ENCODE data around the gene ERC2.

ERC2 gene

DNA sequence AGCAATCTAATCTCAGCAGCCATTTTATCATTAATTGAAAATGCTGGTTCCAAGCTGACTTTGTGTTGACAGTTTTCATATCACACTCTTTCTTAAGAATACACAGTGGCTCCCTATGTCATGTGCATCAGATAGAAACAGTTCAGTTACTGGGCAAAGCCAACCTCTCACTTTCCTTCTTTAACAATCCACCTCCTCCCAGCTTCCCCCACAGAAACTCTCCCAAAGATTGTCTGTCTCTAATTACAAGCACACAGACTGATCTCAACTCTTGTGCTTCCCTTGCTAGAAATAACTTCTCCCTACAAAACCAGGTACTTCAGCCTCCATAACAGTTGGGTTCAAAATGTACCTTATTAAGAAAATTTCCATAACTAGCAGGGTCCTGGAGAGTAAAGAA, 752.2 kb downstream of the ERC2 start:
- DNase-seq (ENCODE audit: low read depth): no peak

DNA sequence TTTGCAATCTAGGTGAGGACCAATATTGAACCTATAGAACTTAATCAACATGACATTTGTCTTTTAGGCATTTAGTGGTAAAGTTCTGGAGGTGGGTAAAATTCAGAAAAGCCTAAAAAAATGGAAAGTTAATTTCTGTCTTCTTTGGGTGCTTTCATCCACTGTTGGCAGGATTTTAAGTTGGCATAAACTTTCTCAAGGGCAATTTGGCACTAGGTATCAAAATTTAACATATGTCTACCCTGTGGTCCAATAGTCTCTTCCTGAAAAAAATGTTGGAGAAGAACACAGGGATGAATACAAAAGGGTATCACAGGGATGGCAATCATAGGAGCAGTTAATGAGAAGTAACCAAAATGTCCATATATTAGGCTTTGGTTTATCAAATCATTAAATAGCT, 754.2 kb downstream of the ERC2 start:
- no peak for DNase-seq (ENCODE audit: low read depth)

DNA sequence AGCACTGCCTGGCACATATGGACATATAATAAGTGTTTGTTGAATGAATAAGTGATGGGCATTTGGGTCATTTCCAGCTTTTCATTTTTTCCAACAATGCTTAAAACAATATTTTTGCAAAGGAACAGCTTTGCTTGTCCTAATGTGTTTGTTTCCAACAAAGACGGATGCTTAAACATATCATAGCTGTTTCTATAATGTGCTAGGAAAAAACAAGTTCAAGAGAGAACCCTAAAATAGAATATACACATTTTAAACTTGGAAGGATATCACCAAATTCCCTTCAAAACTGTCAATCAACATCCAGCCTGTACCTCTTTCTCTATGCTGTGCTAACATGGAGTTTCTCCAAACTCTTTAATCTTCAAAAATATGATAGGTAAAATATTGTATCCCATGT, 756.6 kb downstream of the ERC2 start:
- DNase-seq (ENCODE audit: low read depth): no peak

DNA sequence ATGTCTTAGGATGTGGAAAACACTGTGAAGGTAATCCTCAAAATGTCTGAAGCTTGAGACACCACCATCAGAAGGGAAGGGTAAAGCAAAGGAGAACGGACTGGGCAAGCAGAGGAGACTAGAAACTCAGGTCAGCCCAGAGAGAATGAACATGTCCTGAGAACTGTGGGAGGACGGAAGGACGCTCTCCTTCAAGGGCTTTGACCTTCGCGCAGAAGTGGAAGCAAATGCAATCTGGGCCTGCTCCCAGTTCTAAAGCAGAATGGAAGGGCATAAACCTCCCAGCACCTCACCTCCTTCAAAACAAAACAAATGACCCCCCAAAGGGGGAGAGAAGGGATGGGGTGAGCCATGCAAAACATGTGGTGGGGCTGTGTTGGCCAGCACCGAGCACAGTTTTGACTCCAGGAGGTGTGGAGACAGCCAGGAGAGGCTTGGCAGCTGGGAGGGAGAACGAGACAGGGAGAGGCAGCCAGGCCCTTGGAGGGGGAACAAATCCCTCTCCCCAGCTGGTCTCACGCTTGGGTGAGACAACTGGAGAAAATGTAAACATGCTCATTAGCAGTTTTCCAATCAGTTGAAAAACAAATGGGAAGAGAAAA, 758.8 kb downstream of the ERC2 start:
- DNase-seq (ENCODE audit: low read depth): no peak

DNA sequence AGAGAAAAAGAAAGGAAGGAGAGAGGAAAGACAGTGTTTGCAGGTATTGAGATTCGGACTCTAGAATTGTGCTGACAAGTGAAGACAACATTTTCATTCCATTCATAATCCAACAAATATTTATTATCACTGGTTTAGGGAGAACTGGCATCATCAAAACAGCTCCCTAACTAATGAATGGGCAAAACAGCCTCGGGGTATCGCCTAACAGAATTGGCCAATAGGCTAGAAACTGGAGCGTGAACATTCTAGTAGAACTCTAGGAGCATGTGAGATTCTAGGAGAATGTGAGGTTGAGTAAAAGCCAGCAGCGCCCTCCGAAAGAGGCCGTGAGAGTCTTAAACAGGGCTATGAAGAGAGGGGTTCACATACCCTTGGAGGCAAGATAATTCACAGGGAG, 759.3 kb downstream of the ERC2 start:
- DNase-seq (ENCODE audit: low read depth): no peak

DNA sequence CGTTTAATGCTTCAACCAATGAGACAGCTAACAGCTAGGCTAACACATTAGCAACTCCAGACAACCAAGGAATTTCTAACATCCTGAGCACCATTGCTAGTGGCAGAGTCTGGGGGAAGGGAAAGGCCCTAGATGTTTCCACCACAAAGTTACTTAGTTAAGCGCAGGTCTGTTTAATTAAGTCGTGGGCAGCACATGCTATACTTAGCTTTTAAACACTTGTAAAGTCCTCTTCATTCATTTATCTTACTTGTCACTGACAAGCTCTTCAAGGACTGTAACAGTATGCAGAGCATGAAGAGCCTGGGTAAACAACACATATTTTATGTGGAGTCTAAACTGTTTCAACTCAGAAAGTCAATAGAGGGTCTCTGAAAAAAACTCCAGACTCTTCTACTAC, 760.0 kb downstream of the ERC2 start:
- no peak for DNase-seq (ENCODE audit: low read depth)

DNA sequence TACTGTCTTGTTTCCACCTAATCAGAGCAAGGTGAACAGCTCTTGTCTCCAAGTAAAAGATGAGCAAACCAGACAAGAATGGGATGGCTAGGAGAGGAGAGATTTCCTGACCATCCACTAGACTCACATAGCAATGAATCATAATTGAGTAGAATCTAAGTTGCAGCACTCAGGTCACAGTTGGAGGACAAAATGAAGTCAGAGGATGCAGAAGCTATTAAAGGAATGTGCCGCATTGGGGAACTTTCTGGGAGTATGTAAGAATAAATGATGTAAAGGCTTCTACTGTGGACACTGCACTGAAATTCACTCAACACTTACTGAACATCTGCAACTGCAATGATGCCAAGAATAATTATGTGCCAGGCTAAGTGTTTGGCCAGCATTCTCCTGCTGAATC, 763.7 kb downstream of the ERC2 start:
- DNase-seq (ENCODE audit: low read depth): peak; percentile 35

DNA sequence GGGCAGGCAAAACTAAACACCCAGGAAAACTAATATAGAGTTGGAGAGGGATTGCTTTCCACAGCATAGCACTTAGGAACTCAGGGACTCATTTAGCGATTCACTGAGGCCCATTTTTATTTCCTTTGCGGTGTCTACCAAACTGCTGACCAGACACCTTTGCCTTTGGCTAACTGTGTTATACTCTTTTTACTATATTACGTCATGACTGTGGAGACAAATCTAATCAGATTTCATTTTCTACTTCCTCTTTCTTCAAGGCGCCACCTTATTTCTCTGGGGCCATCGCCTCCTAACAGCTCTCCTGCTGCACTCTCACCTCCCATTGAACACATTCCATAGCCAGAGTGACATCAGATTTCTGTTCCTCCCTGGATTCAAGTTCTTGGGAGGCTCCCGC, 765.4 kb downstream of the ERC2 start:
- no peak for DNase-seq (ENCODE audit: low read depth)

DNA sequence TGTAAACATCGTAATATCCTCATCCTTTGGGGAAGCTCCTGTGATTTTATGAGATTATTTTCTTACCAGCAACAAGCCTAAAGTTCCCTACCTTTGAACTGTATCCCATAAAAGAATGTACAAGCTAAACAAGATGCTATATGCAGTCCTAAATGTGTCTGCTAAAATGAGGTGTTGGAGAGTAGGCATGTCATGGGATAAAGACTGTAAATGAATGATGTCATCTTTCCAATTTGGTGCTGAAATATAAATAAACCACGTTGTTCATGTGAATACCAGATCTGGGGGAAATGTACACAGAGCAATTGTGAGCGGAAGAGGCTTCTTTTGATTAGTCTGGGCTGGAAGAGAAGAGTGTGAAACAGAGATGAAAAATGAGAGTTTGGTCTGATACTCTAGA, 766.3 kb downstream of the ERC2 start:
- DNase-seq (ENCODE audit: low read depth): no peak

DNA sequence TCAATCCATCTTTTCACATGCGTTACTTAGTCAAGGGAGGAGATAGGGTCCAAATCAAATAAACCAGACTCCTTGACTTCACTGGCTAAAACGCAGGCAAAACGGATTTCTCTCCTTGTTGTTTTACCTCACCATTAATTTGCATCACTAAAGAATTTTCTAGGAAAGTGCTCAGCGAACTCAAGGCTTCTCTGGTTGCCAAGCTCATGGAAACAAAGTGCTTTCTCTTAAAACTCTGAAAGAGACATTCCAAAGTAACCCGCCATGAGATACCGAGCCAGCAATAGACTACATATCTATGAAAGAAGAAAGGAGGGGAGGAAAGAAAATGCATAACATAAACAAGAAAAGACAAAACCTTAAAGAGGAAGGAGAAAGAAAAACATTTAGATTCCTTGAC, 769.4 kb downstream of the ERC2 start:
- DNase-seq (ENCODE audit: low read depth): peak; percentile 50

DNA sequence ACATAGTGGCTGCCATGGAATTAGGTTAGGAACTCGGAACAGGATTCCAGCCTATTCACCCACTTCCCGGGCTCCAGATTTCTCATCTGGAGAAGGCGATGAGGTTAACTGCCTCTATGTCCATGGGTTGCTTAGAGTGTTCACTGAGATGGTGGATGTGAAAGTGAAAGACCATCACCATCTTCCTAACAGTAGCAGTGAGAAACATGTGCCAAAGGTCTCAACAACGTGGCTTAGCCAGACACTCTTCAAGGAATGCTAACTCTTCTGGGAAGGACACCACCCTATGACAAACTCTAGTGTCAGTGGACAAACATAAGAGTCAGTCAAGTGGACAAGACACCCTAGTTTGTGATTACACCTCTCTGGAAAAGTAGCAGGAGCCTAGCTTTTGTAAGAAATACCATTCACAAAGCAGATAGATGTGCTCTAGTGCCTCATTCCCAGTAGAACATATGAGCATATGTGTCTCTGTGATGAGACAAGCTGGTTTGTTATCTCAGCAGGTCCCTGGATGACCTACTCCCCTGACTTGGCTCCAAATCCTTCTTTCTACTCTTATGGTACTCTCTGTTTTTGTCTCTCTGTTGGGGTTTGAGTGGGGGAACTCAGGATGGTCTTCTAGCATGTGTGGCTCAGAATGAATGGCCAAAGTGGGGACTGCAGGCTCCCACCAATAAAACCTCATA, 770.9 kb downstream of the ERC2 start:
- no peak for DNase-seq (ENCODE audit: low read depth)

DNA sequence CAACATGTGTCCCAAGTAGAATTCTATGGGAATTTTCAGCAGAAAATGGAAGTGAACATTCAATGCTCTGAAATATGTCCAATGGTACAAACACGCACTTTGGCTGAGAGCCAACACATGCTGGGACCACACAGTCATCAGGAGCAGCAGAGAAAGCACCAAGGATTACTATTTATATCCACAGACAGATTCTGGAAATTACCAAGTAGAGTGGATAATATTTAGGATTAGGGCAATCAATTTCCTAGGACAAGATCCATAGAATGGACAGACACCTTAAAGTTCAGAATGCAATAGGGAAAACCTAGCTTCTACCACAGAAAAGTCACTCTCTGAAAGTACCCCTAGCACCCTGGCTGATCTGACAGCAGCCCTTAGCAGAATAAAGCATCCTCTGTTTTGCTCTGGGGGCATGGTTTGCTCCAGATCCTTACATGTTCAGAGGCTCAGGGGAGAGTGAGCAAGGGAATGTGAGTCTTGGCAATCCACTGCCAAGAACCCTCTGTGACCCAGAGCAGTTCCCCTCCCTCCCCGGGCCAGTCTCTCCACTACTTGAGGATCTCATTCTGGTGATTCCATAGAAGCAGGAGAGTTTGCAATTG, 775.2 kb downstream of the ERC2 start:
- no peak for DNase-seq (ENCODE audit: low read depth)

DNA sequence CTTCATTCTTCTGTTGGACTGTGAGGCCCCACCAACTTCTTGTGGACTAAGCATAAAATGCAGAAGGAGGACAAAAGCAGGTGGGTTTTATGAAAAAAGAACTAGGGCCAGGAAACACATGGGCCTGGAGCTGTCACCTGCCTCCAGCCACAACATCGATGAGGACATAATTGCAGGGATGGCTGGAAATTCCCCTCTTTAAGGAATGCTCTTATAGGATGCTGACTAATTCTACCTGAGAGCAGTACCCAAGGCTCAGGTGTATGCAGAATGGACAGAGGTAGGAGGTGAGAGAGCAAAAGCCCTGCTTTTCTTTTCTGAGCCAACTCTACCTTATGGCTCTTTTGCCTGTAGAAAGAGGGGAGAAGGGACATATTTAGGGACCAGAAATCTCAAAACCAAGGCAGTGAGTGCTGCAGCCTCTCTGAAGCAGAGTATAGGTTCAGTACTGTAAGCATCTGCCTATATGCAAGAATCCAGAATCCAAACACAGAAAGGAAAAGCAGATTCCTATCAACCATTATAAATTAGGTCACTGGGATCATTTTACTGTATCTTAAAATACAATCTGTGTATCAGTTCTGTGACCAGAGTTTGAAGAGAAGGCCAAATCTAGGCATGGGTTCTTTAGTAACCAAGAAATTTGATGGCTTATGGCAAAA, 775.8 kb downstream of the ERC2 start:
- no peak for DNase-seq (ENCODE audit: low read depth)

DNA sequence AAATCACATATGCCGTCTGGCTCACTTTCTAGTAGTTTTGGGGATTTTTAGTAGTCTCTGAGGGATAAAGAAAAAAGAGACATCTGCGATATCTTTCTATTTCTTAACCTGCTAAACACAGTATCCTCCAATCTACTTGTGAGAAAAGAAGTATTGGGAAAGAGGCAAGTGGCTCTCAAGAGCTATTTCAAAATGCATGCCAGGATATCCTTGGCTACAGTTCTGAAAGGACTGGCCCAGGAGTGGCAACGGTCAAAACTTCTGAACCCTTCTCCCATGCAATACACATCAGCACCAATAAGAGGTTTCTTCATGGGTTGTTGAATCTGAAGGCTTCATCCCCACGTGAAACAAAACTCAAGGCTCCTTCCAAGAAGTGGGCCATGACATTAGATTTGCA, 777.1 kb downstream of the ERC2 start:
- DNase-seq (ENCODE audit: low read depth): peak; percentile 57

DNA sequence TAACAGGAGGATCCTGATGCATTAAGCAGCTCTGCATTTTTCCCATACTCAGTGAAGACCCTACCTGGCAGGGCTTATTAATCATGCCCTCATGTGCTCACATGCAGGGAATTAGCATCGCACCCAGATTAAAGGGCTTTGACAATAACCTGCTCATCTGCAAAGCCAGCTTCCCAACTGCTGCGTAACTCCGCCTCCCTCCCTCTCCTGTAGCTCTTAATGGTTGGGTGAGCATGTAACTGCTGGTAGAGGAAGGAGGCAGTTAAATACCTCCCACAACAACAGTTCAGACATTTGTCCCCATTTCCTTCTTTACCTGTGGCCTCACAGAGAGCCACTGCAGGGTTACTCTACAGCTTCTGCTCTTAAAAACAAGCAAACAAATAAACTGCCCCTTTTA, 777.5 kb downstream of the ERC2 start:
- no peak for DNase-seq (ENCODE audit: low read depth)

DNA sequence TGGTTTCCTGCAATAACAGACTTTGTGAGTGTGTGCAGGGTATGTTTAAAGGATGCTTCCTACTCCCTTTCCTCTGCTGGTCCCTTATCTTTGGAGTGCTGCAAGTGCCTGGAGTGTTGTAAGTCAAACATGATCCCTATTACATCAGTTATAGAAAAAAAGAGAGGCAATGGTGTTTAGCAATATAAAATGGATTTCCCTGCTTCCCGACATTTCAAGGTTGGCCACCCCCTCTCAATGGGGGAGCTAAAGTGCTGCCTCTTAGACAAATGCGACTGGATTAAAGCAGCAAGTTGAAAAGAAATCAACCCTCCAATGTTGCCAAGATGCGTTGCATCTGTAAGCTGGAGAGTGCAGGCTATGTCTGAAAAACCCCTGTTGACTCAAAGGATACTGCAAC, 778.1 kb downstream of the ERC2 start:
- peak; percentile 92 for DNase-seq (ENCODE audit: low read depth)

DNA sequence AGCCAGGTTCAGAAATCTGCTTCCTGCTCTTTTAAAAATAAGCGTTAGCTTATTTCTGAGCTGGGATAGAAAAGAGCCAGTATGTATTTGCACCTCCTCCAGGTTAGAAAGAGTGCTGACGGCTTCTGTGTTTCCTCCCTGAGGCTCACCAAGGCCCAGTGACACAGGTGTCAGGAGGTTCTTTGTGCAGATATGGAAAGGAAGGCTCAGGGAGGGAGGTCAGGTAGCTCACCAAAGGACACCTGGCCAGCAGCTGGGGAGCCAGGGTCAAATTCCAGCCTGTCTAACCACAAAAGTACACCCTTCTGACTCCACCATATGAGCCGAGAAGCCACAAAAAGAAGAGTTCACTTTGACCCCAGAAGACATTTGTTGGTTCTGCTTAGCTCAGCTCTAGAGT, 780.1 kb downstream of the ERC2 start:
- DNase-seq (ENCODE audit: low read depth): no peak

DNA sequence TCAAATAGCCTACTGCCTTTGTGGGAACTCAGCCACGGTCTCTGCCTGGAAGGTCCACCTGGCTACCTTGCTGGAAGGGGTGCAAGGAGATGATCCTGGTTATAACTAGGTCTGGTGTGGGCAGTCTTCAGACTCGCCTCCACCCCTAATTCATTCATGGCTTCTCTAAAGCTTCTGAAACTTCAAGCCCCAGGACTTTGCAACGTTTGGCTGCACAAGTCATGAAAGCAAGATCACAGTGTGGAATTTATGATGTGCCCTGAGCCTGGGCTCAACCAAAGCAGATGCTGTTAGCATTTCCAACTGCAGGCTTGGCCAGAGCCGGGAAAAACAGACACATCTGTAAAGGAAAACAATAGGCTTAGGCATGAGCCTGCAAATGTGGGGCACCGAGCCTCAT, 780.7 kb downstream of the ERC2 start:
- no peak for DNase-seq (ENCODE audit: low read depth)

DNA sequence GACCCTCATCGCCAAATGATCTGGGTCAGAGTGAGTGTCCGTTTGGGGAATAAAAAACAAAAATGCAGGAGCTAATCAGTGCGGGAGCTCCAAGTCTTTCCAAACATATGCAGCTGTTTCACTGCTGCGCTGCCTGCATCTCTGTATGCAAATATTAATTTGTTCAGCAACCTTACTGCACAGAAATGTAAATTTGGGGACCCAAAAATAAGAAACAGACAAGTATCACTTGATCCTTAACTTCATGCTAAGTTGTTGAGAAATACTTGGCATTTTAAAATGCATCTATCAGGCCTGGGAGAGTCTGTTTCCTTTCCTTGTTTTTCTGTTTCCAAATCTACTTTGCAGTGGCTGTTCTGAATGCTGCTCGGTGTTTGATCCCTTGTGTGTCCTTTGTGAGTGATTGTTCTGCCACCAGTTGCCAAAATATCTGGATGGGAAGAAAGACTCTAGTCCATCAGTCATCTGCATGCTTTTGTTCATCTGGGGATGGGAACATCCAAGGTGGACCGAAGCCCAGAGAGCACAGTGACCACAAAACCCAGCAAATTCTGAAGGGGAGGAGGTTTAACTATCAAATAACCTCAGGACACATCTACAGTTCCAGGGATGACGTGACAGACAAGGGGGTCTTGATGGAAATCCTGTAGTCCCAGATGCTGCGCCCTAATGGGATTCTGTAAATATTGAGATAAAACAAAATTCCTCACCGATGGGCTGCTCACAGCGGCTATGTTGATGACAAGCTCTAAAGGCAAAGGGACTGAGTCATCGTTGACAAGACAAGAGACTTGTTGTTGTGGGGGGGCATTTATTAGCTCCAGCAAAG, 781.6 kb downstream of the ERC2 start:
- DNase-seq (ENCODE audit: low read depth): peak; percentile 74

DNA sequence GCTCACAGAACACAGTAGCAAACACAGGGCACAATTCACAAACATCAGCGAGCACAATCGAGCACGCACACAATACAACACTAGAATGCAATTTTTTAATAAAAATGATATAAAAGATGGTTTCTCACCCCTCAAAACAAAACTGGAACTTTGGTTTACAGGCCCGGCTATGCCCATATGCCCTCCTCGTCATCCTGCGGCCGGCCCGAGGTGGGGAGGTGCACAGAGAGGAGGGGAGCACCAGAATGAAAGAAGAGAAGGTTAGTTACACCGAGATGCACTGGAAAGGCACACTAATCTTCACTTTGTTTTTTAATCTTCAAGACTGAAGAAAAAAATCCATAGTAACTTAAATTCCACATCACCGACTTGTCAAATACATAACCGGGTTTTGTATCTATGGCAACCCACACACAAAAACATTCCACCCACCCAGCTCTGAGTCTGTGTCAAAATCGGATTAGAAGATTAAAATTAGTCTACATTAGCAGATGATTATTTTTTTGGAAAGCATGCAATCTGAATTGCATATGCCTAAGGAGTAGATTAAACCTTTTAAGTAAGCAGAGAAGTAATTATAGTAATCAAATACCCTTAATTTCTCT, 784.5 kb downstream of the ERC2 start:
- DNase-seq (ENCODE audit: low read depth): peak; percentile 50

DNA sequence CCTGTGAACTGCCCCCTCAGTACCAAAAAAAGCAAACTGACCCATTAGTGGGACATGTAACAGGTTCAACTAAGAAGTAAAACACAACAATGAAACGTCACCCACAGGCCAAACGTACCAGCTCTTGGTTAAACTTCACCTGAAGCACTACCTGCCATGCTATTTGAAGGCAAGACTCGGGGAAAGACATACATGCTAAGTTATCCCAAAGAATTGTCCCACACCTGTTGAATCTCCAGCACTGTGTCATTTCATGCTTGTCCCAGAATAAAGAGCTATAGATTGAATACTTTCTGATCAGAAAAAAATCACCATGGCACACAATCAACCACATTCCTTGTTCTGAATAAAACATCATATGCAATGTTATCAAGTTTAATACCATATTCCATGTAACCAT, 785.8 kb downstream of the ERC2 start:
- no peak for DNase-seq (ENCODE audit: low read depth)
